MV-4-11 (cell line): ENCODE results near the gene APOC4.
A peak's percentile ranks its signal among the peaks of the same experiment; 100 is the strongest.
"Not testable (repeated sequence)": the region's sequence is repeated elsewhere in the genome, so short reads cannot be mapped to it uniquely, and the experiment has no call there.

Experiments used
- DNase-seq: peaks from one replicate; lab custom pipeline; 2025; lab: John Stamatoyannopoulos, UW

The APOC4 gene, protein sequence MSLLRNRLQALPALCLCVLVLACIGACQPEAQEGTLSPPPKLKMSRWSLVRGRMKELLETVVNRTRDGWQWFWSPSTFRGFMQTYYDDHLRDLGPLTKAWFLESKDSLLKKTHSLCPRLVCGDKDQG

DNA sequence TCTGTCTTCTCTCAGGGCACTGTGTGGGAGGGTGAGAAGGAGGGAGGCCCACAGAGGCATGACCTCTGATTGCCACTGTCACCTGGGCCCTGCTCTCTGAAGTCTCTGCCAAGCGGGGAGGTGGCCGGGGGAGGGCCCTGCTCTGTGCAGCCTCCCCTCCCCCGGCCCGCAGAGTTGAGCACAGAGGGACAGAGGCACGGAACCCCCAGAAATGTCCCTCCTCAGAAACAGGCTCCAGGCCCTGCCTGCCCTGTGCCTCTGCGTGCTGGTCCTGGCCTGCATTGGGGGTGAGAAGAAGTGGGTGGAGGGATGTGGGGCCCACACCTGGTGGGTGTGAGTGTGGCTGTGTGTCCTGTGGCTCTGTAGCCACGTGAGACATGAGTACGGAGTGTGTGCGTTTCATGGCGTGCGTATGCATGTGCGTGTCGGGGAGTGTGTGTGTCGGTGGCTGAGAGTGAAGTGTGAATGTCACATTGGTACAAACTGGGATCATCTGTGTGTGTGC lies at the start of gene APOC4:
TSS of gene APOC4 (plus strand) at position 171 of the 505 bp plus-strand sequence. CDS start at position 212, 41 bp downstream.
- no peak for DNase-seq

DNA sequence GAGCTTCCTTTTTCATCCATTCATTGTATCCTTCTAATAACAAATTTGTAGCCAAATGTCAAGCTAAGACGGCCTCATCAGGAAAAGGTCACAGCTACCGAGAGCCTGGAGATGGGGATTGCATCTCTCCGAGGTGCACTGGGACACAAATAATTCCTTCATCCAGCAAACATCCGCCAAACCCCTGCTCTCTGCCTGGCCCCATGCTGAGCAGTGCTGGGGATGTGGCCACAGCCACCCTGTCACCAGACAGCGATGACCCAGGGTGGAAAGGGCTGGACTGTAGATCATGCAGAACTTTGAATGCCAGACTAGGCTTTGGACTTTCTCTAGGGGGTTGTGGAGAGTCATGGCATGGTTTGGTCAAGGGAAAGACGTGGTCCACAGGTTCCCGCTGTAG lies 49.1 kb upstream of the APOC4 start:
- DNase-seq = no peak

DNA sequence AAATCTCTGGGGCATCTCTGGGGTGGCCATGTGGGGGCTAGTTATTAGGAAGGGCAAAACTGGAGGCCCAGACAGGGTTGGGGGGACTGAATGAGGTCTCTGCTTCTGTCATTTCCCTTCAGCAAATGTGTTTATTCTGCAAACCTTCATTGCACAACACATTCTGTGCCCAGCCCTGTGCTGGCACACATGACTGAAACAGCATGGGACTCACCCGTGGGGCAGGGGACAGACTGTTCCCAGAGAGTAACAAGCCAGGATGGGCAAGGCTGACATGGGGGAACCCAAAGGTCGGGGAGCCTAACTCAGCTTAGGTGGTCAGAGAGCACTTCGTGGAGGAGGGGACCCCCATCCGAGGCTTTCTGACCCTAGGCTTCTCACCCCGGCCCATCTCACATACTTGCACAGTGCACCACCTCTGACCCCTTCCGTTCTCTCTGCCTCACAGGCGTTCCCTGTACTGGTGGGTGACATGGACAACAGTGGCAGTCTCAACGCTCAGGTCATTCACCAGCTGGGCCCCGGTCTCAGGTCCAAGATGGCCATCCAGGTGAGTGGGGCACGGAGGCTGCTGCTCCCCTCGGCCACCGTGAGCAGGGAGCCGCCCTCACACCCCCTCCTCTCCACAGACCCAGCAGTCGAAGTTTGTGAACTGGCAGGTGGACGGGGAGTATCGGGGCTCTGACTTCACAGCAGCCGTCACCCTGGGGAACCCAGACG lies 48.5 kb upstream of the APOC4 start:
- DNase-seq = no peak

DNA sequence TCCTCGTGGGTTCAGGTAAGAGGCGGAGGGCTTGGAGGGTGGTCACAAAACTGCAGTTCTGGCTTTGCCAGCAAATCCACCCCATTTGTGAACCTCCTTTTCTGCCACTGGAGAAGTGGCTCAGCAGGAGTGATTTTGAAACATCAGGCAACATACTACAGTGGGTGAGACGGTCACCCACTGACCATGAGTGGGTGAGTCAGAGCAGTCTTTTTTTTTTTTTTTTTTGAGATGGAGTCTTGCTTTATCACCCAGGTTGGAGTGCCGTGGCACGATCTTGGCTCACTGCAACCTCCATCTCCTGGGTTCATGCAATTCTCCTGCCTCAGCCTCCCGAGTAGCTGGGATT lies 48.0 kb upstream of the APOC4 start:
- DNase-seq = peak; percentile 21

DNA sequence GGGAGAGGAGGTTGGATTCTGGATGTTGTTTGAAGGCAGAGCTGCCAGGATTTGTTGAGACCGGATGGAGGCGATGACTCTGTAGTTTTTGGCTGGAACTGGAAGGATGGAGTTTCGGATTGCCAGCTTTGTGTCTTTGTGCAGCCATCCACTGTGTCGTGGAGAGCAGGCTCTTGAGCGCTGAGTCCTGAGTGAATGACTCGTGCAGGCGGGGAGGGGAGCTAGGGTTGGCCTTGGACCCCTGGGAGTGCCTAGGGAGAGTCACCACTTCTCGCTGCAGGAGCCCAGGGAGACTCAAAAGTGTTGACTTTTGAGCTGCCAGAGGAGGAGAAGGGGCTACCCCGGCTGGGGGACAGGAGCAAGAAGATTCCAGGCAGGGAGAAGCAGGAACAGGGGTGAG lies 47.1 kb upstream of the APOC4 start:
- no peak for DNase-seq

DNA sequence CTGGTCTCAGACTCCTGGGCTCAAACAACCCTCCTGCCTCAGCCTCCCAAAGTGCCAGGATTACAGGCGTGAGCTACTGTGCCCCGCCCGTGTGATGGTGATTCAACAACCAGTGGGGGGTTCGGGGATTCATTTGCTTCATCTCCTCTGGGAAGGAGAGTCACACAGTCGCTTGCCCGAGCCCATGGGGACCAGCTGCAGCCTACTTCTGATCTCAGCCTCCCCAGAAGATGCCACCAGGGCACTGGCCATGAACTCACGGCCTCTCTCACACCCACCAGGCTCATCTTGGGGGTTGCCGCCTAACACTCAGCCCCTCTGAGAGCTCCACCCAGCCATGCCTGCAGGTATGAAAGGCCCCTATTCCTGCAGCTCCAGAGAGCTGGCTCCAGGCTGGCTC lies 44.2 kb upstream of the APOC4 start:
- no peak for DNase-seq

DNA sequence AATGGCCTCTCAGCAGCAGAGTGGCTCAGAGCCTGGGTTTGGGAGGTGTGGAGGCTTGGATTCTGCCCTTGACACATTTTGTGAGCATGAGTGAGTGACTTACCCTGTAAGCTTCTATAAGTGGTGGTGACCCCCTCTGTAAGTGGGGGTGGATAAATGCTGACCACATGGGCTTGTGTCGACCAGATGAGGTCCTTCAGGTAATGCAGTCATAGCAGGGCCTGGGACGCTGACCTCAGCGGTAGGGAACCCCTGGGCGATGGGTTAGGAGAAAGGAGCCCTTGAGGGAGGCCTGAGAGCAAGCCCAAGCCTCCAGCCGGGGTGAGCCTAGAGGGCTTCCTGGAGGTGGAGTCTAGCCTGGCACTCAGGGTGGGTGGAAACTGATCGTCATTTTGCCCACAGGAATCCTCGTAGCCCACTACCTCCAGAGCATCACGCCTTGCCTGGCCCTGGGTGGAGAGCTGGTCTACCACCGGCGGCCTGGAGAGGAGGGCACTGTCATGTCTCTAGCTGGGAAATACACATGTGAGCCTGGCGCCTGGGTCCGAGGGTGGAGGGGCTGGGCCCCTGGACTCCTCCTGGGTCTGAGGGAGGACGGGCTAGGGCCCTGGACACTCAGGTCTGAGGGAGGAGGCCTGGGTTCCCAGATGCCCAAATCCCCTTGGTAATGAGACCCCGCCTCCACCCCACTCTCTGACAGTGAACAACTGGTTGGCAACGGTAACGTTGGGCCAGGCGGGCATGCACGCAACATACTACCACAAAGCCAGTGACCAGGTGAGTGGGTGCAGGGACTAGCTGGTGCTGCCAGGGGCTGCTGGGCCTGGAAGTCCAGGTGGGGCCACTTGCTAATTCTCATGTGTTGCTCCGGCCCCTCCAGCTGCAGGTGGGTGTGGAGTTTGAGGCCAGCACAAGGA lies 41.5 kb upstream of the APOC4 start:
- no peak for DNase-seq

DNA sequence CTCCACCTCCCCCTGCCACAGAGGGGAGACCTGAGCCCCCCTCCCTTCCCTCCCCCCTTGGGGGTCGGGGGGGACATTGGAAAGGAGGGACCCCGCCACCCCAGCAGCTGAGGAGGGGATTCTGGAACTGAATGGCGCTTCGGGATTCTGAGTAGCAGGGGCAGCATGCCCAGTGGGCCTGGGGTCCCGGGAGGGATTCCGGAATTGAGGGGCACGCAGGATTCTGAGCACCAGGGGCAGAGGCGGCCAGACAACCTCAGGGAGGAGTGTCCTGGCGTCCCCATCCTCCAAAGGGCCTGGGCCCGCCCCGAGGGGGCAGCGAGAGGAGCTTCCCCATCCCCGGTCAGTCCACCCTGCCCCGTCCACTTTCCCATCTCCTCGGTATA lies 38.8 kb upstream of the APOC4 start:
- no peak for DNase-seq

DNA sequence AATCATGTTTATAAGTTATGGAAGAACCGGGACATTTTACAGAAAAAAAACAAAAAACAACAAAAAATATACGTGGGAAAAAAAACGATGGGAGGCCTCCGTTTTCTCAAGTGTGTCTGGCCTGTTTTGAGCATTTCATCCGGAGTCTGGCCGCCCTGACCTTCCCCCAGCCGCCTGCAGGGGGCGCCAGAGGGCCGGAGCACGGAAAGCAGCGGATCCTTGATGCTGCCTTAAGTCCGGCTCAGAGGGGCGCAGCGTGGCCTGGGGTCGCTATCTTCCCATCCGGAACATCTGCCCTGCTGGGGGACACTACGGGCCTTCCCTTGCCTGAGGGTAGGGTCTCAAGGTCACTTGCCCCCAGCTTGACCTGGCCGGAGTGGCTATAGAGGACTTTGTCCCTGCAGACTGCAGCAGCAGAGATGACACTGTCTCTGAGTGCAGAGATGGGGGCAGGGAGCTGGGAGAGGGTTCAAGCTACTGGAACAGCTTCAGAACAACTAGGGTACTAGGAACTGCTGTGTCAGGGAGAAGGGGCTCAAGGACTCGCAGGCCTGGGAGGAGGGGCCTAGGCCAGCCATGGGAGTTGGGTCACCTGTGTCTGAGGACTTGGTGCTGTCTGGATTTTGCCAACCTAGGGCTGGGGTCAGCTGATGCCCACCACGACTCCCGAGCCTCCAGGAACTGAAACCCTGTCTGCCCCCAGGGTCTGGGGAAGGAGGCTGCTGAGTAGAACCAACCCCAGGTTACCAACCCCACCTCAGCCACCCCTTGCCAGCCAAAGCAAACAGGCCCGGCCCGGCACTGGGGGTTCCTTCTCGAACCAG lies 38.2 kb upstream of the APOC4 start:
- DNase-seq = peak; percentile 66

DNA sequence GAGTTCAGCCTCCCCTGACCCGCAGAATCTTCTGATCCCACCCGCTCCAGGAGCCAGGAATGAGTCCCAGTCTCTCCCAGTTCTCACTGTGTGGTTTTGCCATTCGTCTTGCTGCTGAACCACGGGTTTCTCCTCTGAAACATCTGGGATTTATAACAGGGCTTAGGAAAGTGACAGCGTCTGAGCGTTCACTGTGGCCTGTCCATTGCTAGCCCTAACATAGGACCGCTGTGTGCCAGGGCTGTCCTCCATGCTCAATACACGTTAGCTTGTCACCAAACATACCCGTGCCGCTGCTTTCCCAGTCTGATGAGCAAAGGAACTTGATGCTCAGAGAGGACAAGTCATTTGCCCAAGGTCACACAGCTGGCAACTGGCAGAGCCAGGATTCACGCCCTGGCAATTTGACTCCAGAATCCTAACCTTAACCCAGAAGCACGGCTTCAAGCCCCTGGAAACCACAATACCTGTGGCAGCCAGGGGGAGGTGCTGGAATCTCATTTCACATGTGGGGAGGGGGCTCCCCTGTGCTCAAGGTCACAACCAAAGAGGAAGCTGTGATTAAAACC lies 37.5 kb upstream of the APOC4 start:
- DNase-seq = peak; percentile 32

DNA sequence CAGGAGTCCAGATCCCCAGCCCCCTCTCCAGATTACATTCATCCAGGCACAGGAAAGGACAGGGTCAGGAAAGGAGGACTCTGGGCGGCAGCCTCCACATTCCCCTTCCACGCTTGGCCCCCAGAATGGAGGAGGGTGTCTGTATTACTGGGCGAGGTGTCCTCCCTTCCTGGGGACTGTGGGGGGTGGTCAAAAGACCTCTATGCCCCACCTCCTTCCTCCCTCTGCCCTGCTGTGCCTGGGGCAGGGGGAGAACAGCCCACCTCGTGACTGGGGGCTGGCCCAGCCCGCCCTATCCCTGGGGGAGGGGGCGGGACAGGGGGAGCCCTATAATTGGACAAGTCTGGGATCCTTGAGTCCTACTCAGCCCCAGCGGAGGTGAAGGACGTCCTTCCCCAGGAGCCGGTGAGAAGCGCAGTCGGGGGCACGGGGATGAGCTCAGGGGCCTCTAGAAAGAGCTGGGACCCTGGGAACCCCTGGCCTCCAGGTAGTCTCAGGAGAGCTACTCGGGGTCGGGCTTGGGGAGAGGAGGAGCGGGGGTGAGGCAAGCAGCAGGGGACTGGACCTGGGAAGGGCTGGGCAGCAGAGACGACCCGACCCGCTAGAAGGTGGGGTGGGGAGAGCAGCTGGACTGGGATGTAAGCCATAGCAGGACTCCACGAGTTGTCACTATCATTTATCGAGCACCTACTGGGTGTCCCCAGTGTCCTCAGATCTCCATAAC lies 36.4 kb upstream of the APOC4 start, which contains the start of gene APOE:
TSS of gene APOE (plus strand) at position 360 of the 724 bp plus-strand sequence. CDS start 829 bp downstream, outside the sequence.
- no peak for DNase-seq

DNA sequence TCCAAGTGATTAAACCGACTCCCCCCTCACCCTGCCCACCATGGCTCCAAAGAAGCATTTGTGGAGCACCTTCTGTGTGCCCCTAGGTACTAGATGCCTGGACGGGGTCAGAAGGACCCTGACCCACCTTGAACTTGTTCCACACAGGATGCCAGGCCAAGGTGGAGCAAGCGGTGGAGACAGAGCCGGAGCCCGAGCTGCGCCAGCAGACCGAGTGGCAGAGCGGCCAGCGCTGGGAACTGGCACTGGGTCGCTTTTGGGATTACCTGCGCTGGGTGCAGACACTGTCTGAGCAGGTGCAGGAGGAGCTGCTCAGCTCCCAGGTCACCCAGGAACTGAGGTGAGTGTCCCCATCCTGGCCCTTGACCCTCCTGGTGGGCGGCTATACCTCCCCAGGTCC lies 34.4 kb upstream of the APOC4 start:
- no peak for DNase-seq

DNA sequence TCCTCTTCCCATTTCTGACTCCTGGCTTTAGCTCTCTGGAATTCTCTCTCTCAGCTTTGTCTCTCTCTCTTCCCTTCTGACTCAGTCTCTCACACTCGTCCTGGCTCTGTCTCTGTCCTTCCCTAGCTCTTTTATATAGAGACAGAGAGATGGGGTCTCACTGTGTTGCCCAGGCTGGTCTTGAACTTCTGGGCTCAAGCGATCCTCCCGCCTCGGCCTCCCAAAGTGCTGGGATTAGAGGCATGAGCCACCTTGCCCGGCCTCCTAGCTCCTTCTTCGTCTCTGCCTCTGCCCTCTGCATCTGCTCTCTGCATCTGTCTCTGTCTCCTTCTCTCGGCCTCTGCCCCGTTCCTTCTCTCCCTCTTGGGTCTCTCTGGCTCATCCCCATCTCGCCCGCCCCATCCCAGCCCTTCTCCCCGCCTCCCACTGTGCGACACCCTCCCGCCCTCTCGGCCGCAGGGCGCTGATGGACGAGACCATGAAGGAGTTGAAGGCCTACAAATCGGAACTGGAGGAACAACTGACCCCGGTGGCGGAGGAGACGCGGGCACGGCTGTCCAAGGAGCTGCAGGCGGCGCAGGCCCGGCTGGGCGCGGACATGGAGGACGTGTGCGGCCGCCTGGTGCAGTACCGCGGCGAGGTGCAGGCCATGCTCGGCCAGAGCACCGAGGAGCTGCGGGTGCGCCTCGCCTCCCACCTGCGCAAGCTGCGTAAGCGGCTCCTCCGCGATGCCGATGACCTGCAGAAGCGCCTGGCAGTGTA lies 33.8 kb upstream of the APOC4 start:
- no peak for DNase-seq

DNA sequence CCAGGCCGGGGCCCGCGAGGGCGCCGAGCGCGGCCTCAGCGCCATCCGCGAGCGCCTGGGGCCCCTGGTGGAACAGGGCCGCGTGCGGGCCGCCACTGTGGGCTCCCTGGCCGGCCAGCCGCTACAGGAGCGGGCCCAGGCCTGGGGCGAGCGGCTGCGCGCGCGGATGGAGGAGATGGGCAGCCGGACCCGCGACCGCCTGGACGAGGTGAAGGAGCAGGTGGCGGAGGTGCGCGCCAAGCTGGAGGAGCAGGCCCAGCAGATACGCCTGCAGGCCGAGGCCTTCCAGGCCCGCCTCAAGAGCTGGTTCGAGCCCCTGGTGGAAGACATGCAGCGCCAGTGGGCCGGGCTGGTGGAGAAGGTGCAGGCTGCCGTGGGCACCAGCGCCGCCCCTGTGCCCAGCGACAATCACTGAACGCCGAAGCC lies 33.2 kb upstream of the APOC4 start:
- no peak for DNase-seq

DNA sequence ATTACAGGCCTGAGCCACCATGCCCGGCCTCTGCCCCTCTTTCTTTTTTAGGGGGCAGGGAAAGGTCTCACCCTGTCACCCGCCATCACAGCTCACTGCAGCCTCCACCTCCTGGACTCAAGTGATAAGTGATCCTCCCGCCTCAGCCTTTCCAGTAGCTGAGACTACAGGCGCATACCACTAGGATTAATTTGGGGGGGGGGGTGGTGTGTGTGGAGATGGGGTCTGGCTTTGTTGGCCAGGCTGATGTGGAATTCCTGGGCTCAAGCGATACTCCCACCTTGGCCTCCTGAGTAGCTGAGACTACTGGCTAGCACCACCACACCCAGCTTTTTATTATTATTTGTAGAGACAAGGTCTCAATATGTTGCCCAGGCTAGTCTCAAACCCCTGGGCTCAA lies 32.3 kb upstream of the APOC4 start:
- no peak for DNase-seq

DNA sequence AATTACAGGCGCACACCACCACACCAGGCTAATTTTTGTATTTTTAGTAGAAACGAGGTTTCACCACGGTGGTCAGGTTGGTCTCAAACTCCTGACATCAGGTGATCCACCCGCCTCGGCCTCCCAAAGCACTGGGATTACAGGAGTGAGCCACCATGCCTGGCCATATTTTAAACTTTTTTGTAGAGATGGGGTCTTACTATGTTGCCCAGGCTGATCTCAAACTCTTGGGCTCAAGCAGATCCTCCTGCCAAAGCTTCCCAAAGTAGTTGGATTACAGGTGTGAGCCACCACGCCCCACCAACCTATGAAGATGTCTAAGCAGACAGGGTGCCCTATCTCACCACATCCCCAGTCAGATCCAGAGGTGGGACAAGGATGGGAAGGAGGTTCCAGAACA lies 30.1 kb upstream of the APOC4 start:
- DNase-seq = not testable (repeated sequence)

DNA sequence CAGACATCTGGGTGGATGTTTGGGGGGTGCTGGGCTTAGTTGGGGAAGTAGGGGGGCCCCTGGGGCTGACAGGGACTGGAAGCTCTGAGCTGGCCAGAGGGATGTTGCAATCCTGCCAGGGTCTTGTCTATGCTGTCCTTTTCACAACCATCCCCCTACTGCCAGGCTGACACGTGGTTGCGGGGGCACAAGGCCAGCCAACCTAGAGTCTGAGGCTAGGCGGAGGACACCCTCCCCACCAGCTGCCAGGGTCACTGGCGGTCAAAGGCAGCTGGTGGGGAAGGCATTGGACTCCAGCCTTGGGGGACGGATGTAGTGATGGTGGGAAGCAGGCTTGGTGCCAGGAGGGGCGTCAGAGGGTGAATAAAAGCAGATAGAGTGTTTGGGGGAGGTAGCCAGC lies 29.2 kb upstream of the APOC4 start:
- DNase-seq = peak; percentile 72

DNA sequence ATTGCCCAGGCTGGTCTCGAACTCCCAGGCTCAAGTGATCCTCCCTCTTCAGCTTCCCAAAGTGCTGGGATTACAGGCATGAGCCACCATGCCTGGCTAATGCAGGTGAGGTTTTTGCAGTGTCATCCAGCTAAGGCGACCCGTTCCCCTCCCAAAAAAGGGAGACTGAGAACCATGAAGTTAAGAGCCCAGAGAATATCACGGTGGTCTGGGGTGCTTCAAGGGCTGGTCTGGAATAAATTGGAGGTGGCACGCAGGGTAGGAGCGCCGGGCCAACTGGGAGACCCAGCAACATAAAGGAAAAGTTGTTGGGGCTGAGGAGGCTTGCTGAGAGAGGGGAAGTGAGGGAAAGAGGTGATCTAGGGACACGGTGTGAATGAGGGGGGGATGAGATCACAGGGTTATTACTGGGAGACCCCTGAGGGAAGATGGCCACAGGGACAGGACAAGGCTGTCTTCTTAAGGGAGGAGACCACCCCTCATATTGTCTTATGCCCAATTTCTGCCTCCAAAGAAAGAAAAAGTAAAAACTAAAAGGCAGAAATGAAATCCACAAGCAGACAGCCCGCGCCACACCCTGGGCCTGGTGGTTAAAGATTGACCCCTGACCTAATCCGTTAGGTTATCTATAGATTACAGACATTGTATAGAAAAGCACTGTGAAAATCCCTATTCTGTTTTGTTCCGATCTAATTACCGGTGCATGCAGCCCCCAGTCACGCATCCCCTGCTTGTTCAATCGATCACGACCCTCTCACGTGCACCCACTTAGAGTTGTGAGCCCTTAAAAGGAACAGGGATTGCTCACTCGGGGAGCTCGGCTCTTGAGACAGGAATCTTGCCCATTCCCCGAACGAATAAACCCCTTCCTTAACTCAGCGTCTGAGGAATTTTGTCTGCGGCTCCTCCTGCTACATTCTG lies 28.3 kb upstream of the APOC4 start:
- DNase-seq = peak; percentile 40
